CD8-positive, alpha-beta memory T cell (primary cell): ENCODE results near the gene RABGAP1L. TPM values are rescaled to one million over a fixed set of nuclear protein-coding genes. Genes with fewer than 3 reads are reported as not detected.
"Not testable (repeated sequence)": the region's sequence is repeated elsewhere in the genome, so short reads cannot be mapped to it uniquely, and the experiment has no call there.

Experiments
- CTCF ChIA-PET: fragments of 350-600 bp; sonication (Branson Sonifier 250); formaldehyde crosslinking; loops from one replicate; lab custom pipeline; 2021; ENCODE audit warnings: antibody characterized with exemption; lab: Charles Lee
- POLR2A ChIA-PET: fragments of 350-600 bp; sonication (Branson Sonifier 250); formaldehyde crosslinking; loops from one replicate; lab custom pipeline; 2021; ENCODE audit warnings: antibody characterized with exemption; lab: Charles Lee
- DNase-seq, 5 donors: peaks; one replicate each; pipeline versions ENCODE4 v3.0.0 to v3.0.0-alpha.2; 2020 to 2022; ENCODE audit warnings: mixed read lengths in 1 of 5
- H3K27ac ChIP-seq: one replicate; pipeline ENCODE4 v1.7.0; 2013; ENCODE audit warnings: low read depth, mild to moderate bottlenecking, low read length, moderate library complexity
- H3K27me3 ChIP-seq: 2 replicates; pipeline ENCODE4 v1.7.0; 2013; ENCODE audit warnings: low read length, mild to moderate bottlenecking; ENCODE audit not compliant: insufficient read depth, poor library complexity, severe bottlenecking
- H3K36me3 ChIP-seq: 2 replicates; pipeline ENCODE4 v1.7.0; 2013; ENCODE audit warnings: mild to moderate bottlenecking, low read length, moderate library complexity; ENCODE audit not compliant: insufficient read depth
- H3K4me1 ChIP-seq: 2 replicates; pipeline ENCODE4 v1.7.0; 2013; ENCODE audit warnings: mild to moderate bottlenecking, low read length, moderate library complexity; ENCODE audit not compliant: insufficient read depth
- H3K4me3 ChIP-seq: 2 replicates; pipeline ENCODE4 v1.7.0; 2013; ENCODE audit warnings: mild to moderate bottlenecking, low read length
- H3K9me3 ChIP-seq: 2 replicates; pipeline ENCODE4 v1.7.0; 2013; ENCODE audit warnings: mild to moderate bottlenecking, low read length
- H3K27ac Mint-ChIP-seq, 8 donors: one replicate each; pipeline ENCODE4 v1.8.0; 2020 to 2021; ENCODE audit warnings: mixed read lengths in 8 of 8, mild to moderate bottlenecking in 6 of 8, inconsistent platforms in 3 of 8, moderate library complexity in 3 of 8
- H3K27me3 Mint-ChIP-seq, 2 donors: one replicate each; pipeline ENCODE4 v1.8.0; 2020 to 2021; ENCODE audit warnings: mixed read lengths in 2 of 2, mild to moderate bottlenecking in 1 of 2, moderate library complexity in 1 of 2
- H3K36me3 Mint-ChIP-seq, 3 donors: one replicate each; pipeline ENCODE4 v1.8.0; 2020 to 2021; ENCODE audit warnings: mixed read lengths in 3 of 3, inconsistent platforms in 1 of 3, mild to moderate bottlenecking in 1 of 3
- H3K4me1 Mint-ChIP-seq, 3 donors: one replicate each; pipeline ENCODE4 v1.8.0; 2020 to 2021; ENCODE audit warnings: mixed read lengths in 3 of 3, inconsistent platforms in 1 of 3, mild to moderate bottlenecking in 1 of 3
- H3K4me3 Mint-ChIP-seq, 7 donors: one replicate each; pipeline ENCODE4 v1.8.0; 2020 to 2021; ENCODE audit warnings: mixed read lengths in 7 of 7, mild to moderate bottlenecking in 6 of 7, moderate library complexity in 4 of 7, inconsistent platforms in 2 of 7
- H3K9me3 Mint-ChIP-seq, 5 donors: one replicate each; pipeline ENCODE4 v1.8.0; 2020 to 2022; ENCODE audit warnings: mixed read lengths in 5 of 5, mild to moderate bottlenecking in 3 of 5, moderate library complexity in 2 of 5, inconsistent platforms in 1 of 5
- polyA plus RNA-seq: library from polyadenylated mRNA; unstranded; fragments of 300-500 nt; fragmentation: Illumina TruSeq; gene quantifications from one replicate; pipeline ENCODE4 v1.2.3, GENCODE V29; 2021
- total RNA-seq, 2 experiments: library from RNA; stranded (reverse); gene quantifications; one replicate each; pipeline ENCODE4 v1.2.3, GENCODE V29; 2021

RABGAP1L gene
- total and polyA plus RNA-seq, 3 experiments from 2014 or later: 41.7 to 78.5 (median 42.7) TPM

DNA sequence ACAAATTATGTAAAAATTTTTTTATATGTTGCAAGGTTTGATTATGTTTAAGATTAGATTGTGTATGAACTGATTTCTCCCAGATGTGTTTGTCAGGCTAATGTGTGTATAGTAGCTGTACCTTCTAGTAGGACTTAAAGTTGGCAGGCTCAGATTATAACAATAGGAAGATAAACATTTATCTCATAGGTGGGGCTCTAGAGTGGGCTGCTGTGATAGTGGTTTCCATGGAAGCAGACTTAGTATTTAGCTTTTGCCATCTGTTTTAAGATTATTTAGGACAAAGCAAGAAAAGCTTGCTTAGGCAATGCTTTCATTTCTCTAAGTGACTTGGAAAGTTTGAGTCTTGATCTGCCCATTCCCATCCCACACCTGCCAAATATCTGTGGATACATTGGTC lies 652.7 kb downstream of the RABGAP1L start:
- H3K27ac Mint-ChIP-seq: peak overlapping the region in 1 of 8 donors; percentile 31
- H3K36me3 Mint-ChIP-seq: peaks cover under 1 to 26% (median 9%) of the 10 kb centered on the region in 3 donors
- H3K4me1 ChIP-seq: no peaks in the 10 kb centered on the region
- no peak overlapping the region for H3K27ac ChIP-seq
- no peaks in the 10 kb centered on the region for H3K9me3 ChIP-seq
- no peak for DNase-seq
- H3K27me3 ChIP-seq: no peaks in the 10 kb centered on the region
- no peaks in the 10 kb centered on the region for H3K27me3 Mint-ChIP-seq
- H3K4me3 Mint-ChIP-seq: no peak overlapping the region
- POLR2A ChIA-PET: no interaction called here
- H3K36me3 ChIP-seq: no peaks in the 10 kb centered on the region
- H3K9me3 Mint-ChIP-seq: no peaks in the 10 kb centered on the region
- CTCF ChIA-PET: interaction anchor here (1.6 kb wide), 1 partner anchor 12 kb away, joined by 4 read pairs; no protein-coding TSS in a partner anchor
- peaks cover 9 to 23% (median 18%) of the 10 kb centered on the region in 3 donors for H3K4me1 Mint-ChIP-seq
- no peak overlapping the region for H3K4me3 ChIP-seq

DNA sequence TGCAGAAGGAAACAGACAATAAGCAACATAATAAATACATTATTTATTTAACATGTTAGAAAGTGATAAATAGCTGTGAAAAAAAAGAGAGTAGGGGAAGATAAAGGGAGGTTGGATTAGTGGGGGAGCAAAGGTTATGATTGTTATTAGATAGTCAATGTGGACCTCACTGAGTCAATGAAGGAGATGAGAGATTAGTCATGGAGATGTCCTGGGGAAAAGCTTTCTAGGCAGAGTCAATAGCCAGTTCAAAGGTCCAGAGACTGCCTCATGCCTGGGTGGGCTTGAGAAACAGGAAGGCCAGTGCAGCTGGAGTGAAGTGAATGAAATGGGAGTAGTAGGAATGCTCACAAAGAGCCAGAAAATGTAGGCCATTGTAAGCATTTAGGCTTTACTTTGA lies 653.3 kb downstream of the RABGAP1L start:
- H3K4me1 Mint-ChIP-seq: peaks cover 9 to 23% (median 18%) of the 10 kb centered on the region in 3 donors
- no peaks in the 10 kb centered on the region for H3K27me3 ChIP-seq
- H3K4me3 ChIP-seq: no peak overlapping the region
- no peak overlapping the region for H3K27ac ChIP-seq
- H3K4me3 Mint-ChIP-seq: no peak overlapping the region
- H3K36me3 ChIP-seq: no peaks in the 10 kb centered on the region
- no peaks in the 10 kb centered on the region for H3K9me3 ChIP-seq
- H3K9me3 Mint-ChIP-seq: no peaks in the 10 kb centered on the region
- H3K36me3 Mint-ChIP-seq: peaks cover 7 to 27% (median 14%) of the 10 kb centered on the region in 3 donors
- ChIA-PET POLR2A (no interaction called here), CTCF (interaction anchor here (1.6 kb wide), 1 partner anchor 13 kb away, joined by 4 read pairs; no protein-coding TSS in a partner anchor)
- H3K27me3 Mint-ChIP-seq: no peaks in the 10 kb centered on the region
- no peaks in the 10 kb centered on the region for H3K4me1 ChIP-seq
- peak overlapping the region in 1 of 8 donors; percentile 14 for H3K27ac Mint-ChIP-seq
- no peak for DNase-seq

DNA sequence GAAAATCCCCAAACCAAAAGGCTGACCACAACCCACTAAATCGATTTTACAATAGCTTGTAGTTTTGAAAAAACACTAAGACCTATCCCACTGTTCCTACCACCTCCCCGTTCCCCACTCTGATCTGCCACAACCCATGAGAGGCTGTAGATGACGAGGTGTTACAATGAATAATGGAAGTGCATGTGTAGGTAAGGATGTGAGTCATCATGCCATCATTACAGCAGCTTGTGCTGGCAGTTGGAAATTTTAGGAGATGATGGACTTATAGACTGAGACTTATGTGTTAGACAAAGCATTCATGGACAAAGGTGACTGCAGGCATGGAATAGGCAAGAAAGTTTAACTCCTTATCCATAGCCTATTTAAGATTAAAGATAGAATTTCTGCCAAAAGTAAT lies 655.7 kb downstream of the RABGAP1L start:
- Mint-ChIP-seq H3K9me3 (no peaks in the 10 kb centered on the region), H3K27me3 (no peaks in the 10 kb centered on the region), H3K4me3 (no peak overlapping the region), H3K27ac (peak overlapping the region in 2 of 8 donors; percentile 7 to 76), H3K36me3 (peaks cover 13 to 27% (median 21%) of the 10 kb centered on the region in 3 donors), H3K4me1 (peaks cover 7 to 24% (median 15%) of the 10 kb centered on the region in 3 donors)
- no peaks in the 10 kb centered on the region for H3K27me3 ChIP-seq
- H3K27ac ChIP-seq: no peak overlapping the region
- CTCF ChIA-PET: no interaction called here
- no peaks in the 10 kb centered on the region for H3K36me3 ChIP-seq
- H3K4me1 ChIP-seq: no peaks in the 10 kb centered on the region
- H3K9me3 ChIP-seq: no peaks in the 10 kb centered on the region
- DNase-seq: no peak
- POLR2A ChIA-PET: interaction anchor here (0.7 kb wide), 1 partner anchor 15 kb away, joined by 3 read pairs; no protein-coding TSS in a partner anchor
- no peak overlapping the region for H3K4me3 ChIP-seq

DNA sequence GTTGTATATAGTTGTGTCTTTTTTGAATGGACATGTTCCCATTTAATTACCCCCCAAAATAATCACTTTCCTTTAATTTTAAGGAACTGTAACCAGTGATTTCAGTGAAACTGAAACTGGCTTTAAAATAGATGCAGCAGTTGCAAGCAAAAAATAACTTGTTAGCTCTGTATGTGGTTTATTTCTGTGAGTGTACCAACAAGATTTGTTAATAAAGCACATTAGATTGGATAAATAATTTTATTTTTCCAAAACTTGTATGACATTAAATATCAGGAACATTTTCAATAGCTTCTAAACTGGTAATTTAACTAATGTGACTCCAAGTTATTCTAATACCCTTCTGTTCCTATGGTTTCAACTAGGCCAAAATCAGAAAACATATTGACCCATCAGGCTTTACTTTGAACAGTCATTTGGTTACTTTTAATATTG lies 656.2 kb downstream of the RABGAP1L start:
- no peak overlapping the region for H3K27ac ChIP-seq
- CTCF ChIA-PET: no interaction called here
- H3K27me3 ChIP-seq: no peaks in the 10 kb centered on the region
- no peak overlapping the region for H3K4me3 ChIP-seq
- no peaks in the 10 kb centered on the region for H3K36me3 ChIP-seq
- peaks cover 7 to 23% (median 12%) of the 10 kb centered on the region in 3 donors for H3K4me1 Mint-ChIP-seq
- no peak overlapping the region for H3K4me3 Mint-ChIP-seq
- H3K9me3 ChIP-seq: no peaks in the 10 kb centered on the region
- DNase-seq: no peak
- no peaks in the 10 kb centered on the region for H3K4me1 ChIP-seq
- no peaks in the 10 kb centered on the region for H3K27me3 Mint-ChIP-seq
- no peaks in the 10 kb centered on the region for H3K9me3 Mint-ChIP-seq
- H3K27ac Mint-ChIP-seq: no peak overlapping the region
- POLR2A ChIA-PET: interaction anchor here (0.7 kb wide), 1 partner anchor 16 kb away, joined by 3 read pairs; no protein-coding TSS in a partner anchor
- H3K36me3 Mint-ChIP-seq: peaks cover 13 to 30% (median 24%) of the 10 kb centered on the region in 3 donors

DNA sequence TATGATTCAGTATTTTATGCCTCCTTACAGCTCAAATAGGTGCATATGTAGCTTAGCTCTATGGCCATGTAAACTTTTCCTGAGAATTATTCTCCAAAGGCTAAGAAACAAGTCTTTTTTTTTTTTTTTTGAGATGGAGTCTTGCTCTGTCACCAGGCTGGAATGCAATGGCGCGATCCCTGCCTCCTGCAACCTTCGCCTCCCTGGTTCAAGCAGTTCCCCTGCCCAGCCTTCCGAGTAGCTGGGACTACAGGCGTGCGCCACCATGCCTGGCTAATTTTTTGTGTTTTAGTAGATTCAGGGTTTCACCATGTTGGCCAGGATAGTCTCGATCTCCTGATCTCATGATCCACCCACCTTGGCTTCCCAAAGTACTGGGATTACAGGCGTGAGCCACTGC lies 657.3 kb downstream of the RABGAP1L start:
- H3K4me3 ChIP-seq, H3K27ac Mint-ChIP-seq, H3K4me1 ChIP-seq, H3K9me3 Mint-ChIP-seq, H3K4me3 Mint-ChIP-seq, H3K27ac ChIP-seq, H3K27me3 Mint-ChIP-seq, H3K9me3 ChIP-seq, DNase-seq, H3K36me3 ChIP-seq, POLR2A ChIA-PET, H3K27me3 ChIP-seq, CTCF ChIA-PET: not testable (repeated sequence)
- H3K36me3 Mint-ChIP-seq: peaks cover 13 to 37% (median 25%) of the 10 kb centered on the region in 3 donors
- peaks cover 7 to 29% (median 8%) of the 10 kb centered on the region in 3 donors for H3K4me1 Mint-ChIP-seq

DNA sequence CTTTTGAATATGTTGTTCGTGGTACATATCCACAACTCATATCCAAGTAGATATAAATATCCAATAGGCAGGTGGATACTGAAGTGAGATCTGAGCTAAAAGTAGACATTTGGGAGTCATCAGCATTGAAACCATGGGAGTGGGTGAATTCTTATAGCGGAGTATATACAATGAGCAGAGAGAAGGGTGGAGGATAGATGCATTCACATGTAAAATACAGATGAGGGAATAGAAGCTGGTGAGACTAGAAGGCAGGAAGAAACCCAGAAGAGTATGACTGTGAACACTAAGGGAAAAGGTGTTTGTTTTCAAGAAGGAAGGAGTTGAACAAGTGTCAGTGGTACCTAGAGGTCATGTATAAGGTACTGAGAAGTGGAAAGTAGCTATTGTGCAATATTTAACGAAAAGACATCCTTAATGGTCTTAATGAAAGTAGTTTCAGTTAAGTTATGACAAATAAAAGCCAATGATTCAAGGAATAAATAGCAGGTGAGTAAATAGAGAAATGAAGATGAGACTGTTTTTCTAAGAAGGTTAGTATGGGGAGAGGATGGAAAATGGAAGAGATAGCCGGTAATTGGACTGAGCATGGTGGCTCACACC lies 658.8 kb downstream of the RABGAP1L start:
- DNase-seq: no peak
- peak overlapping the region in 2 of 8 donors; percentile 7 to 47 for H3K27ac Mint-ChIP-seq
- H3K9me3 Mint-ChIP-seq: no peaks in the 10 kb centered on the region
- Histone ChIP-seq H3K27me3 (no peaks in the 10 kb centered on the region), H3K4me3 (no peak overlapping the region), H3K4me1 (no peaks in the 10 kb centered on the region), H3K36me3 (no peaks in the 10 kb centered on the region), H3K9me3 (no peaks in the 10 kb centered on the region), H3K27ac (no peak overlapping the region)
- H3K27me3 Mint-ChIP-seq: no peaks in the 10 kb centered on the region
- H3K4me3 Mint-ChIP-seq: no peak overlapping the region
- POLR2A ChIA-PET: no interaction called here
- H3K36me3 Mint-ChIP-seq: peaks cover 13 to 28% (median 19%) of the 10 kb centered on the region in 3 donors
- peaks cover 5 to 24% (median 8%) of the 10 kb centered on the region in 3 donors for H3K4me1 Mint-ChIP-seq
- CTCF ChIA-PET: interaction anchor here (1.3 kb wide), 1 partner anchor 168 kb away, joined by 4 read pairs; no protein-coding TSS in a partner anchor

DNA sequence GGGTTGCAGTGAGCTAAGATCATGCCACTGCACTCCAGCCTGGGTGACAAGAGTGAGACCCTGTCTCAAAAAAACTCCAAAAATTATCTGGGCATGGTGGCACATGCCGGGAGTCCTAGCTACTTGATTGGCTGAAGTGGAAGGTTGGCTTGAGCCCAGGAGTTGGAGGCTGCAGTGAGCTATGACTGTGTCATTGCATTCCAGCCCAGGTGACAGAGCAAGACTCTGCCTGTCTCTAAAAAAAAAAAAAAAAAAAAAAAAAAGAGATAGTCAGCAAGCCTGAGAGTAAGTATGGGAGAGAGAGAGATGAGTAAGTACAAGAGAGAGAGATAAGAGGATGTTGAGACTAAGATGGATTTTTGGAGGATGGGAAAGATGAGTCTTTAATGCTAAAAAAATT lies 659.6 kb downstream of the RABGAP1L start:
- POLR2A ChIA-PET: no interaction called here
- no peak for DNase-seq
- Histone ChIP-seq H3K4me1 (no peaks in the 10 kb centered on the region), H3K27me3 (no peaks in the 10 kb centered on the region), H3K27ac (no peak overlapping the region), H3K4me3 (no peak overlapping the region), H3K36me3 (no peaks in the 10 kb centered on the region), H3K9me3 (no peaks in the 10 kb centered on the region)
- Mint-ChIP-seq H3K4me1 (peaks cover 5 to 23% (median 8%) of the 10 kb centered on the region in 3 donors), H3K36me3 (peaks cover 13 to 25% (median 16%) of the 10 kb centered on the region in 3 donors), H3K4me3 (peak overlapping the region in 1 of 7 donors; percentile 5), H3K9me3 (no peaks in the 10 kb centered on the region), H3K27me3 (no peaks in the 10 kb centered on the region), H3K27ac (no peak overlapping the region)
- CTCF ChIA-PET: interaction anchor here (1.3 kb wide), 1 partner anchor 167 kb away, joined by 4 read pairs; no protein-coding TSS in a partner anchor

GRCh38 chr1:174819596-174819995 lies 660.3 kb downstream of the RABGAP1L start:
- no peaks in the 10 kb centered on the region for H3K36me3 ChIP-seq
- H3K27me3 Mint-ChIP-seq: no peaks in the 10 kb centered on the region
- peaks cover 13 to 22% (median 16%) of the 10 kb centered on the region in 3 donors for H3K36me3 Mint-ChIP-seq
- no peak for DNase-seq
- H3K27ac ChIP-seq: no peak overlapping the region
- ChIA-PET POLR2A (no interaction called here), CTCF (interaction anchor here (1.3 kb wide), 1 partner anchor 167 kb away, joined by 4 read pairs; no protein-coding TSS in a partner anchor)
- peaks cover 5 to 23% (median 8%) of the 10 kb centered on the region in 3 donors for H3K4me1 Mint-ChIP-seq
- no peaks in the 10 kb centered on the region for H3K9me3 Mint-ChIP-seq
- peak overlapping the region in 3 of 8 donors; percentile 7 to 55 (median 8) for H3K27ac Mint-ChIP-seq
- no peaks in the 10 kb centered on the region for H3K4me1 ChIP-seq
- no peaks in the 10 kb centered on the region for H3K9me3 ChIP-seq
- H3K27me3 ChIP-seq: no peaks in the 10 kb centered on the region
- H3K4me3 ChIP-seq: no peak overlapping the region
- H3K4me3 Mint-ChIP-seq: no peak overlapping the region
